Muscle layer of colon (tissue), 2 donors: ENCODE measurements around the gene PIMREG.
"Not testable (repeated sequence)": the region's sequence is repeated elsewhere in the genome, so short reads cannot be mapped to it uniquely, and the experiment has no call there.

Experiments used
- H3K27ac ChIP-seq: one replicate; pipeline ENCODE4 v1.7.0; 2013; ENCODE audit warnings: low read depth, mild to moderate bottlenecking, low read length, moderate library complexity
- H3K27me3 ChIP-seq, 2 donors: one replicate each; pipeline ENCODE4 v1.7.0; 2013; ENCODE audit warnings: low read length in 2 of 2, mild to moderate bottlenecking in 2 of 2; ENCODE audit not compliant: insufficient read depth in 2 of 2, control insufficient read depth in 1 of 2
- H3K36me3 ChIP-seq: one replicate; pipeline ENCODE4 v1.7.0; 2013; ENCODE audit warnings: mild to moderate bottlenecking, low read length; ENCODE audit not compliant: insufficient read depth
- H3K4me1 ChIP-seq: one replicate; pipeline ENCODE4 v1.7.0; 2013; ENCODE audit warnings: mild to moderate bottlenecking, low read length; ENCODE audit not compliant: insufficient read depth
- H3K4me3 ChIP-seq, 2 donors: one replicate each; pipeline ENCODE4 v1.7.0; 2013; ENCODE audit warnings: low read length in 2 of 2, low read depth in 1 of 2, mild to moderate bottlenecking in 1 of 2, moderate library complexity in 1 of 2
- H3K9ac ChIP-seq: one replicate; pipeline ENCODE4 v1.7.0; 2013; ENCODE audit warnings: low read length
- H3K9me3 ChIP-seq: one replicate; pipeline ENCODE4 v1.7.0; 2013; ENCODE audit warnings: mild to moderate bottlenecking, low read length
- donor health status: abdominal sarcoma.
- donor health status: Adenocarcinoma of cecum.

PIMREG gene

GRCh38 chr17:6475411-6475810 lies 31.2 kb downstream of the PIMREG start:
- H3K4me3 ChIP-seq: no peak overlapping the region
- peaks cover 15% of the 10 kb centered on the region for H3K4me1 ChIP-seq
- peaks cover 6% of the 10 kb centered on the region for H3K36me3 ChIP-seq
- peak overlapping the region; percentile 1 for H3K27ac ChIP-seq
- H3K9ac ChIP-seq: no peak overlapping the region
- no peaks in the 10 kb centered on the region for H3K9me3 ChIP-seq
- H3K27me3 ChIP-seq: no peaks in the 10 kb centered on the region

- Histone ChIP-seq H3K27ac (peak overlapping the region; percentile 70), H3K9me3 (no peaks in the 10 kb centered on the region), H3K36me3 (no peaks in the 10 kb centered on the region), H3K4me1 (peaks cover 15% of the 10 kb centered on the region), H3K9ac (no peak overlapping the region), H3K27me3 (no peaks in the 10 kb centered on the region), H3K4me3 (no peak overlapping the region)
These were observed 32.0 kb downstream of the PIMREG start for GRCh38 chr17:6476076-6476809.

GRCh38 chr17:6476810-6477179 lies 32.5 kb downstream of the PIMREG start:
- H3K4me3 ChIP-seq: no peak overlapping the region
- no peaks in the 10 kb centered on the region for H3K36me3 ChIP-seq
- H3K9me3 ChIP-seq: no peaks in the 10 kb centered on the region
- H3K4me1 ChIP-seq: peaks cover 15% of the 10 kb centered on the region
- no peak overlapping the region for H3K27ac ChIP-seq
- no peak overlapping the region for H3K9ac ChIP-seq
- no peaks in the 10 kb centered on the region for H3K27me3 ChIP-seq

- Histone ChIP-seq H3K36me3 (no peaks in the 10 kb centered on the region), H3K27me3 (no peaks in the 10 kb centered on the region), H3K9me3 (no peaks in the 10 kb centered on the region), H3K4me1 (peaks cover 12% of the 10 kb centered on the region), H3K4me3 (no peak overlapping the region), H3K27ac (no peak overlapping the region), H3K9ac (no peak overlapping the region)
These were observed 33.7 kb downstream of the PIMREG start for GRCh38 chr17:6477831-6478383.

GRCh38 chr17:6478486-6478885 lies 34.2 kb downstream of the PIMREG start:
- no peak overlapping the region for H3K27ac ChIP-seq
- H3K9ac ChIP-seq: no peak overlapping the region
- no peak overlapping the region for H3K4me3 ChIP-seq
- H3K4me1 ChIP-seq: peaks cover 6% of the 10 kb centered on the region
- peaks cover 4% of the 10 kb centered on the region for H3K36me3 ChIP-seq
- no peaks in the 10 kb centered on the region for H3K9me3 ChIP-seq
- no peaks in the 10 kb centered on the region for H3K27me3 ChIP-seq

GRCh38 chr17:6479622-6480302 lies 35.5 kb downstream of the PIMREG start:
- no peaks in the 10 kb centered on the region for H3K9me3 ChIP-seq

GRCh38 chr17:6480303-6480675 lies 36.0 kb downstream of the PIMREG start:
- Histone ChIP-seq H3K9ac (no peak overlapping the region), H3K4me1 (peaks cover 4% of the 10 kb centered on the region), H3K27me3 (no peaks in the 10 kb centered on the region), H3K36me3 (peaks cover 7% of the 10 kb centered on the region), H3K9me3 (no peaks in the 10 kb centered on the region), H3K4me3 (no peak overlapping the region), H3K27ac (no peak overlapping the region)

More at GRCh38 chr17:6479622-6480302, 35.5 kb downstream of the PIMREG start:
- Histone ChIP-seq H3K27ac (no peak overlapping the region), H3K4me3 (no peak overlapping the region), H3K4me1 (peaks cover 6% of the 10 kb centered on the region), H3K9ac (no peak overlapping the region), H3K27me3 (no peaks in the 10 kb centered on the region), H3K36me3 (peaks cover 7% of the 10 kb centered on the region)

GRCh38 chr17:6482105-6482455 lies 37.8 kb downstream of the PIMREG start:
- no peak overlapping the region for H3K9ac ChIP-seq
- peaks cover 7% of the 10 kb centered on the region for H3K36me3 ChIP-seq
- no peaks in the 10 kb centered on the region for H3K27me3 ChIP-seq
- H3K27ac ChIP-seq: no peak overlapping the region
- no peak overlapping the region for H3K4me3 ChIP-seq
- H3K4me1 ChIP-seq: no peaks in the 10 kb centered on the region
- no peaks in the 10 kb centered on the region for H3K9me3 ChIP-seq

GRCh38 chr17:6482796-6483195 lies 38.5 kb downstream of the PIMREG start:
- not testable (repeated sequence) for H3K9me3 ChIP-seq, H3K27ac ChIP-seq, H3K9ac ChIP-seq, H3K4me3 ChIP-seq, H3K27me3 ChIP-seq, H3K4me1 ChIP-seq, H3K36me3 ChIP-seq

GRCh38 chr17:6483507-6483906 lies 39.3 kb downstream of the PIMREG start:
- Histone ChIP-seq H3K9ac (no peak overlapping the region), H3K9me3 (no peaks in the 10 kb centered on the region), H3K4me3 (no peak overlapping the region), H3K4me1 (no peaks in the 10 kb centered on the region), H3K36me3 (peaks cover 7% of the 10 kb centered on the region), H3K27me3 (no peaks in the 10 kb centered on the region), H3K27ac (no peak overlapping the region)

GRCh38 chr17:6485646-6486412 lies 41.6 kb downstream of the PIMREG start:
- Histone ChIP-seq H3K9ac (no peak overlapping the region), H3K27ac (no peak overlapping the region), H3K4me1 (no peaks in the 10 kb centered on the region), H3K4me3 (no peak overlapping the region), H3K27me3 (no peaks in the 10 kb centered on the region), H3K9me3 (no peaks in the 10 kb centered on the region), H3K36me3 (peaks cover 7% of the 10 kb centered on the region)
